Erythroblast (primary cell): ENCODE results near the gene PRKG1.

Experiments
- GATA1 ChIP-seq: IDR thresholded peaks from 2 replicates; pipeline ENCODE4 v1.6.1; 2011; ENCODE audit warnings: low read depth, mild to moderate bottlenecking, control low read depth, low read length, moderate library complexity
- POLR2A ChIP-seq: IDR thresholded peaks from 2 replicates; pipeline ENCODE4 v1.6.1; 2011; ENCODE audit warnings: mild to moderate bottlenecking, low read length

DNA sequence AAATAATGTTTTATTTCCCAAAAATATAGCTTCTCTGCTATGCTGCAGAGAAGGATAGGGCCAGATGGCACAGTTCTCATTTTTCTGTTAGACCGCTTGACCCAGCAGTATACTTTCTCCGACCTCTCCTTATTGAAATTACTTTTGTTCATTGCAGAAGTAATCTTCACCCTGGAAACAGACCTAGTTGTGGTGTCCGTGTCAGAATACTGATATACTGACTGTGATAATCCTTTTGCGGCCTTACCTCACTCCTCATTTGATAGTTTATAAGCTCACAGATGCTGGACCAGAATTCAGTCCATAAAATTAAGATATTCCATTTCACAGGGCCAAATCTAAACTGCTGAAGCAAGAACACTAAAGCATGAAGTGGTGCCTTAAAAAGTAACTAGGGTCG lies 979.2 kb downstream of the PRKG1 start:
- TF ChIP-seq POLR2A (no peak), GATA1 (no peak)
